Loucy (cell line): ENCODE data around the gene SLC48A1.

Experiments used
- H2AFZ ChIP-seq: fragments of 200-600 bp; sonication (generic); 2 replicates; pipeline ENCODE4 v1.6.0; 2016; ENCODE audit warnings: antibody characterized with exemption, mild to moderate bottlenecking, low read length, moderate library complexity
- H3F3A ChIP-seq: fragments of 200-600 bp; 2 replicates; pipeline ENCODE4 v1.6.0; 2016; ENCODE audit warnings: antibody characterized with exemption, low read depth, mild to moderate bottlenecking
- H3K27me3 ChIP-seq: fragments of 200-600 bp; sonication (generic); 2 replicates; pipeline ENCODE4 v1.6.1; 2014; ENCODE audit warnings: low read length, mild to moderate bottlenecking; ENCODE audit not compliant: insufficient read depth, poor library complexity, severe bottlenecking
- H3K36me3 ChIP-seq: fragments of 200-600 bp; sonication (generic); 2 replicates; pipeline ENCODE4 v1.6.1; 2016; ENCODE audit warnings: low read length; ENCODE audit not compliant: insufficient read depth
- H3K4me1 ChIP-seq: fragments of 200-600 bp; sonication (generic); 2 replicates; pipeline ENCODE4 v1.5.1; 2014; ENCODE audit warnings: low read length, mild to moderate bottlenecking; ENCODE audit not compliant: insufficient read depth, poor library complexity, severe bottlenecking
- H3K4me2 ChIP-seq: fragments of 200-600 bp; sonication (generic); 2 replicates; pipeline ENCODE4 v1.6.0; 2014; ENCODE audit warnings: antibody characterized with exemption, low read length, low read depth, mild to moderate bottlenecking; ENCODE audit not compliant: poor library complexity, severe bottlenecking
- H3K4me3 ChIP-seq: fragments of 200-600 bp; sonication (generic); 2 replicates; pipeline ENCODE4 v1.5.1; 2014; ENCODE audit warnings: low read length, mild to moderate bottlenecking, mixed read lengths; ENCODE audit not compliant: poor library complexity, severe bottlenecking
- H3K79me2 ChIP-seq: fragments of 200-600 bp; sonication (generic); 2 replicates; pipeline ENCODE4 v1.6.1; 2014; ENCODE audit warnings: low read length; ENCODE audit not compliant: insufficient read depth
- H3K9ac ChIP-seq: fragments of 200-600 bp; sonication (generic); 2 replicates; pipeline ENCODE4 v1.6.0; 2014; ENCODE audit warnings: mild to moderate bottlenecking, low read depth, low read length, moderate library complexity; ENCODE audit not compliant: poor library complexity, severe bottlenecking
- H3K9me2 ChIP-seq: fragments of 200-600 bp; sonication (generic); replicated peaks from 2 replicates; pipeline ENCODE4 v1.6.1; 2016; ENCODE audit warnings: low read depth, low read length, mixed read lengths
- H3K9me3 ChIP-seq: fragments of 200-600 bp; sonication (generic); 2 replicates; pipeline ENCODE4 v1.6.1; 2014; ENCODE audit warnings: mild to moderate bottlenecking, antibody characterized with exemption, low read length, low read depth; ENCODE audit not compliant: insufficient read depth
- H4K20me1 ChIP-seq: fragments of 200-600 bp; sonication (generic); 2 replicates; pipeline ENCODE4 v1.6.0; 2014; ENCODE audit warnings: antibody characterized with exemption, low read length, mild to moderate bottlenecking; ENCODE audit not compliant: insufficient read depth, poor library complexity, severe bottlenecking
- EZH2phosphoT487 ChIP-seq: fragments of 200-600 bp; IDR thresholded peaks from 2 replicates; pipeline ENCODE4 v1.6.1; 2018; ENCODE audit warnings: antibody characterized with exemption, mild to moderate bottlenecking, moderate library complexity, borderline replicate concordance
- TF ChIP-seq, protein P1 (sequence below): fragments of 200-600 bp; sonication (generic); conservative IDR thresholded peaks from 2 replicates; pipeline ENCODE4 v1.5.1; 2014; ENCODE audit warnings: mild to moderate bottlenecking, antibody characterized with exemption, low read length

Gene SLC48A1

DNA sequence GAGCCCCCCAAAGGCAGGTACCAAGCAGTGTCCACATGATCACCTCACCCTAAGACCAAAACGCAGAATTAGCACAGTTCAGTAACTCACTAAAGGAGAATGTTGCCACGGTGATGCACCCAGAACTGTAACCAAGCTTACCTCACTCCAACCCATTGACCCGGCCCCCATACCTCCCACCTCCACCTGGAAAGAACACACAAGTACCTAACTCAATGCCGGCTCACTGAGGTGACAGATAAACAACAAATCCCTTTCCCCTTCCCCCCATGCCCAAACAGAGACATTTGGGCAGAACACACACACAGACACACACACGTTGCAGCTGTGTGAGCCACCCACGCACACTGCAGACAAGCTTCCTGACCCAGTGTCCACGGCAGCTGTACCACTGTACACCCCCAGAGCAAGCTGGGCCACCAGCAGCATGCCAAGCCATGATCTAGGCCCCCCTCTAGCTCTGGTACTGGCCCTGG lies 15.6 kb upstream of the SLC48A1 start:
- Histone ChIP-seq H3K9ac (peak overlapping the region; percentile 83), H4K20me1 (no peaks in the 10 kb centered on the region), H3K4me3 (peak overlapping the region; percentile 88), H3K9me2 (no peaks in the 10 kb centered on the region), H3F3A (no peaks in the 10 kb centered on the region), H3K9me3 (no peaks in the 10 kb centered on the region), H3K4me2 (peak overlapping the region; percentile 74), H2AFZ (no peak overlapping the region), H3K4me1 (peaks cover 85% of the 10 kb centered on the region), H3K27me3 (no peaks in the 10 kb centered on the region), H3K36me3 (no peaks in the 10 kb centered on the region), H3K79me2 (peaks cover 45% of the 10 kb centered on the region)
- TF ChIP-seq, protein P1, sequence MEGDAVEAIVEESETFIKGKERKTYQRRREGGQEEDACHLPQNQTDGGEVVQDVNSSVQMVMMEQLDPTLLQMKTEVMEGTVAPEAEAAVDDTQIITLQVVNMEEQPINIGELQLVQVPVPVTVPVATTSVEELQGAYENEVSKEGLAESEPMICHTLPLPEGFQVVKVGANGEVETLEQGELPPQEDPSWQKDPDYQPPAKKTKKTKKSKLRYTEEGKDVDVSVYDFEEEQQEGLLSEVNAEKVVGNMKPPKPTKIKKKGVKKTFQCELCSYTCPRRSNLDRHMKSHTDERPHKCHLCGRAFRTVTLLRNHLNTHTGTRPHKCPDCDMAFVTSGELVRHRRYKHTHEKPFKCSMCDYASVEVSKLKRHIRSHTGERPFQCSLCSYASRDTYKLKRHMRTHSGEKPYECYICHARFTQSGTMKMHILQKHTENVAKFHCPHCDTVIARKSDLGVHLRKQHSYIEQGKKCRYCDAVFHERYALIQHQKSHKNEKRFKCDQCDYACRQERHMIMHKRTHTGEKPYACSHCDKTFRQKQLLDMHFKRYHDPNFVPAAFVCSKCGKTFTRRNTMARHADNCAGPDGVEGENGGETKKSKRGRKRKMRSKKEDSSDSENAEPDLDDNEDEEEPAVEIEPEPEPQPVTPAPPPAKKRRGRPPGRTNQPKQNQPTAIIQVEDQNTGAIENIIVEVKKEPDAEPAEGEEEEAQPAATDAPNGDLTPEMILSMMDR = no peak
- no peak for TF ChIP-seq EZH2phosphoT487

DNA sequence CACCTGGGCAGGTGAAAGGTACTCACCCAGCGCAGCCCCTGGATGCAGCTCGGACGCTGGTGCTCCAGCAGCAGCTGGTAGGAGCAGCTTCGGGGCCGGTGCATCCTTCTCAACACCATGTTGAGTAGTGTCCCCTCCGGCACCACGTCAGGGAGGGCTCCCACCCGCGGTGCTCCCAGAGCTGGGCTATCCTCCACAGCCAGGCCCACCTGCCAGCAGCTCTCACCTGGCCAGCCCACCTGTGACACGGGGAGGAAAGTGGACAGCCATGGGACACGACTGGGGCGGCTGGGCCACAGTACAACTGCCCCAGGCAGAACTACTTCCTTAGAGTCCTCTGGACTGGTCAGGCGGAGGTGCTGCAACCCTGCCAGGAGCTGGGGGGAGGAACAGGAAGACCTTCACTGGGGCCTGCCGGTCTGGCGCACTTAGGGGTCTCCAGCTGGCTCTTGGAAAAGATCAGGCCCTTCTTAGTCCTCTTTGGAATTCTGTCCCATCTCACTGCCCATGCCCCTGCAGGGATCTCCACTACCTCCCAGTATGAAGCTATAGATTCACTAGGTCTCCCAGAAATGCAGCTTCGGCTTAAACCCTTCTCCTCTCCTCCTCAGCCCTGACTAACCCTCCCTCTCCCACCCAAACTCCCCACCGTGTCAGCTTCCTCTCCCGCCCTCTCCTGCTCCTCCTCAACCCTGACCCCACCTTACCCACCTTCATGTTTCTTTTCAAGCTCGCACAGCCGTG lies 15.0 kb upstream of the SLC48A1 start:
- H3K9ac ChIP-seq = peak overlapping the region; percentile 83
- H3K36me3 ChIP-seq = no peaks in the 10 kb centered on the region
- H3K9me2 ChIP-seq = no peaks in the 10 kb centered on the region
- H3K9me3 ChIP-seq = no peaks in the 10 kb centered on the region
- H3K4me2 ChIP-seq = peak overlapping the region; percentile 74
- peak overlapping the region; percentile 85 for H2AFZ ChIP-seq
- TF ChIP-seq, protein P1 = no peak
- TF ChIP-seq EZH2phosphoT487 = no peak
- no peaks in the 10 kb centered on the region for H4K20me1 ChIP-seq
- peak overlapping the region; percentile 88 for H3K4me3 ChIP-seq
- peaks cover 83% of the 10 kb centered on the region for H3K4me1 ChIP-seq
- no peaks in the 10 kb centered on the region for H3F3A ChIP-seq
- H3K27me3 ChIP-seq = no peaks in the 10 kb centered on the region
- peaks cover 45% of the 10 kb centered on the region for H3K79me2 ChIP-seq

DNA sequence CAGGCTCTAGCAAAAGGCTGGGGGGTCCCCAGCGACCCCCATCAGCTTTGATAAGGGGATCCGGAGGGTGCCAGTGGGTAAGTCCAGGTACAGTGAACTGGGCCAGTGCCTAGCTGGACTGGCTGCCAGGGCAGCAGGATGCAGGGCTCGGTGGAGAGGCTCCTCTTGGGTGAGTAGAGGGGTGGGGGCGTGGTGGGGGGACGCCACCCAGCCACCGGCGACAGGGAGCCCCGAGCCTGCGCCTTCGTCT lies 14.5 kb upstream of the SLC48A1 start:
- Histone ChIP-seq H3K9ac (peak overlapping the region; percentile 83), H3K79me2 (peaks cover 45% of the 10 kb centered on the region), H3K4me2 (peak overlapping the region; percentile 74), H2AFZ (peak overlapping the region; percentile 85), H4K20me1 (no peaks in the 10 kb centered on the region), H3K9me2 (no peaks in the 10 kb centered on the region), H3K9me3 (no peaks in the 10 kb centered on the region), H3K4me3 (peak overlapping the region; percentile 88), H3K4me1 (peaks cover 83% of the 10 kb centered on the region), H3F3A (no peaks in the 10 kb centered on the region), H3K36me3 (no peaks in the 10 kb centered on the region), H3K27me3 (no peaks in the 10 kb centered on the region)
- TF ChIP-seq EZH2phosphoT487 = no peak
- TF ChIP-seq, protein P1 = no peak
